Lower lobe of right lung (tissue), 2 donors: Measurements from ENCODE around the gene CHRDL1. TPM values are rescaled to one million over a fixed set of nuclear protein-coding genes. Genes with fewer than 3 reads are reported as not detected.
A peak's percentile ranks its signal among the peaks of the same experiment; 100 is the strongest.
"Not testable (repeated sequence)": the region's sequence is repeated elsewhere in the genome, so short reads cannot be mapped to it uniquely, and the experiment has no call there.

Experiments
- ATAC-seq, 2 donors: fragments of 200-7000 bp; cut with Tn5 transposase; one replicate each; pipeline ENCODE4 v1.9.1; 2020 to 2022; ENCODE audit warnings: mild to moderate bottlenecking in 2 of 2, moderate library complexity in 2 of 2
- DNase-seq: peaks from one replicate; pipeline ENCODE4 v3.0.0-alpha.2; 2020
- H3K27ac ChIP-seq: fragments of 200-600 bp; one replicate; pipeline ENCODE4 v1.8.0; 2022
- H3K27me3 ChIP-seq: fragments of 200-600 bp; one replicate; pipeline ENCODE4 v1.8.0; 2022; ENCODE audit warnings: low read depth
- H3K36me3 ChIP-seq: fragments of 200-600 bp; one replicate; pipeline ENCODE4 v1.8.0; 2022; ENCODE audit warnings: mild to moderate bottlenecking
- H3K4me1 ChIP-seq: fragments of 200-600 bp; one replicate; pipeline ENCODE4 v1.8.0; 2022
- H3K4me3 ChIP-seq: fragments of 200-600 bp; one replicate; pipeline ENCODE4 v1.8.0; 2022; ENCODE audit warnings: mild to moderate bottlenecking
- H3K9me3 ChIP-seq: fragments of 200-600 bp; one replicate; pipeline ENCODE4 v1.8.0; 2022
- CTCF ChIP-seq: fragments of 200-600 bp; IDR thresholded peaks from one replicate; pipeline ENCODE4 v1.8.0; 2022; ENCODE audit warnings: antibody characterized with exemption, mild to moderate bottlenecking
- intact Hi-C: fragments of 100-400 bp; cut with DNase I; formaldehyde crosslinking; loops from one replicate; pipeline ENCODE4 v1.11.0; 2022
- long read RNA-seq: library from polyadenylated mRNA; unstranded; transcript quantifications from one replicate; pipeline ENCODE4 v2.0.0, GENCODE V29; 2021
- total RNA-seq: library from RNA; stranded (reverse); fragmentation: NEBNext Ultra II Directional; extraction: Animal tissue kit (Norgen Biotek cat#: 25700); gene quantifications from one replicate; pipeline ENCODE4 v1.2.1, GENCODE V29; 2021
- donor health status: DM: no; HTN: yes; CAD: no; lungs with severe emphysema.

CHRDL1 gene
- total RNA-seq: 60.6 TPM
- long read RNA-seq, transcript CHRDL1-201 (12 exons, 1,934 nt): major isoform, 10 of 43 reads
- long read RNA-seq, partial matches to known transcripts: 8 of 43 reads
- long read RNA-seq, other reads (novel, unspliced or antisense): 22 of 43 reads

- peak; percentile 73 to 78 for ATAC-seq
- H3K4me3 ChIP-seq: peak within 1 kb of the TSS; percentile 42
- H3K27me3 ChIP-seq: no peaks in the 10 kb centered on the region
- intact Hi-C loops: no loop called here
- peak; percentile 46 for DNase-seq
- TF ChIP-seq CTCF: no peak
- H3K4me1 ChIP-seq: no peaks in the 10 kb centered on the region
- H3K9me3 ChIP-seq: no peaks in the 10 kb centered on the region
- H3K27ac ChIP-seq: no peak within 1 kb of the TSS
- H3K36me3 ChIP-seq: no peaks in the 10 kb centered on the region
Measured at GRCh38 chrX:110795645-110796406, at the start of gene CHRDL1. Gene CHRDL1, minus strand, starts transcription at chrX:110795817. Its CDS starts 3,636 bp downstream, at chrX:110792181.

- Histone ChIP-seq H3K4me1 (no peaks in the 10 kb centered on the region), H3K27ac (no peak overlapping the region), H3K27me3 (no peaks in the 10 kb centered on the region), H3K36me3 (no peaks in the 10 kb centered on the region), H3K9me3 (no peaks in the 10 kb centered on the region), H3K4me3 (no peak overlapping the region)
- no peak for TF ChIP-seq CTCF
- intact Hi-C loops: no loop called here
- no peak for DNase-seq
- ATAC-seq: no peak
Measured at GRCh38 chrX:110836982-110837381, 41.4 kb upstream of the CHRDL1 start.

GRCh38 chrX:110836451-110836850 is 40.8 kb upstream of the CHRDL1 start:
- DNase-seq: no peak
- H3K27me3 ChIP-seq: no peaks in the 10 kb centered on the region
- H3K36me3 ChIP-seq: no peaks in the 10 kb centered on the region
- intact Hi-C loops: no loop called here
- H3K4me1 ChIP-seq: no peaks in the 10 kb centered on the region
- H3K27ac ChIP-seq: no peak overlapping the region
- no peak overlapping the region for H3K4me3 ChIP-seq
- TF ChIP-seq CTCF: no peak
- ATAC-seq: no peak
- no peaks in the 10 kb centered on the region for H3K9me3 ChIP-seq

- Histone ChIP-seq H3K36me3 (no peaks in the 10 kb centered on the region), H3K27me3 (no peaks in the 10 kb centered on the region)
- DNase-seq: no peak
Measured at GRCh38 chrX:110836001-110836400, 40.4 kb upstream of the CHRDL1 start.

GRCh38 chrX:110825972-110826371 is 30.4 kb upstream of the CHRDL1 start:
- Histone ChIP-seq H3K9me3 (no peaks in the 10 kb centered on the region), H3K27ac (no peak overlapping the region), H3K4me1 (no peaks in the 10 kb centered on the region), H3K27me3 (no peaks in the 10 kb centered on the region), H3K4me3 (no peak overlapping the region), H3K36me3 (no peaks in the 10 kb centered on the region)
- no peak for ATAC-seq
- DNase-seq: no peak
- TF ChIP-seq CTCF: no peak
- intact Hi-C loops: no loop called here

More at GRCh38 chrX:110836001-110836400, 40.4 kb upstream of the CHRDL1 start:
- TF ChIP-seq CTCF: no peak
- Histone ChIP-seq H3K4me1 (no peaks in the 10 kb centered on the region), H3K9me3 (no peaks in the 10 kb centered on the region), H3K27ac (no peak overlapping the region), H3K4me3 (no peak overlapping the region)
- intact Hi-C loops: no loop called here
- no peak for ATAC-seq

GRCh38 chrX:110816543-110816942 is 20.9 kb upstream of the CHRDL1 start:
- H3K27ac ChIP-seq, intact Hi-C loops, H3K4me1 ChIP-seq, H3K4me3 ChIP-seq, DNase-seq, H3K9me3 ChIP-seq, ATAC-seq, H3K36me3 ChIP-seq, H3K27me3 ChIP-seq: not testable (repeated sequence)
